GM12878 (cell line): ENCODE data around the gene NKG7. TPM values are rescaled to one million over a fixed set of nuclear protein-coding genes. Genes with fewer than 3 reads are reported as not detected.

Experiments
- ATAC-seq: fragments of 200-7000 bp; cut with Tn5 transposase; 3 replicates; pipeline ENCODE4 v1.9.1; 2020; ENCODE audit warnings: mild to moderate bottlenecking, moderate library complexity
- BruUV-seq: library from RNA; stranded (reverse); fragments of 400-500 nt; replicated peaks from 2 replicates; lab custom pipeline; 2021; lab: Mats Ljungman, UMichigan
- CTCF ChIA-PET: fragments of 300-600 bp; sonication (Branson Sonifier 250); formaldehyde crosslinking; extraction: SDS; loops from one replicate; lab custom pipeline; 2021; ENCODE audit warnings: inconsistent platforms; lab: Yijun Ruan, JAX
- POLR2A ChIA-PET: fragments of 350-600 bp; formaldehyde crosslinking; extraction: SDS; loops from one replicate; lab custom pipeline; 2021; ENCODE audit warnings: inconsistent platforms; lab: Charles Lee
- RAD21 ChIA-PET: fragments of 300-600 bp; sonication (Branson Sonifier 250); formaldehyde crosslinking; loops from one replicate; lab custom pipeline; 2023; ENCODE audit warnings: antibody characterized with exemption; ENCODE audit not compliant: unreplicated experiment; lab: Charles Lee
- SMC1A ChIA-PET: fragments of 300-600 bp; sonication (Branson Sonifier 250); formaldehyde crosslinking; loops from one replicate; lab custom pipeline; 2023; ENCODE audit not compliant: unreplicated experiment, uncharacterized antibody; lab: Charles Lee
- DNase-seq: peaks from one replicate; pipeline ENCODE4 v3.0.0-alpha.2; 2011; ENCODE audit warnings: low read depth, low spot score
- FAIRE-seq: peaks from 3 replicates; lab custom pipeline; 2011; peaks lifted over from hg19 to GRCh38; lab: Jason Lieb, UNC
- H2AFZ ChIP-seq: 2 replicates; pipeline ENCODE4 v1.6.0; 2011; ENCODE audit warnings: low read depth, low read length, control low read depth; ENCODE audit not compliant: control insufficient read depth
- H3K27ac ChIP-seq: 2 replicates; pipeline ENCODE4 v1.5.1; 2011; ENCODE audit warnings: control low read depth; ENCODE audit not compliant: control insufficient read depth, insufficient read depth
- H3K27me3 ChIP-seq, 2 experiments: replicated peaks in 1 of 2; 2 replicates each; pipeline versions ENCODE4 v1.6.0 to v1.6.1; 2011; ENCODE audit warnings: low read length in 1 of 2; ENCODE audit not compliant: control insufficient read depth in 2 of 2, insufficient read depth in 2 of 2
- H3K36me3 ChIP-seq, 2 experiments: 2 replicates each; pipeline ENCODE4 v1.5.1; 2011; ENCODE audit warnings: low read length in 1 of 2; ENCODE audit not compliant: control insufficient read depth in 2 of 2, insufficient read depth in 2 of 2
- H3K4me1 ChIP-seq: 2 replicates; pipeline ENCODE4 v1.6.1; 2011; ENCODE audit warnings: mild to moderate bottlenecking, low read length, moderate library complexity, mixed read lengths; ENCODE audit not compliant: control insufficient read depth, insufficient read depth
- H3K4me2 ChIP-seq: 2 replicates; pipeline ENCODE4 v1.6.0; 2011; ENCODE audit warnings: control low read depth; ENCODE audit not compliant: control insufficient read depth, insufficient read depth
- H3K4me3 ChIP-seq: fragments of 200-600 bp; sonication (generic); 2 replicates; pipeline ENCODE4 v1.5.1; 2016
- H3K79me2 ChIP-seq: 2 replicates; pipeline ENCODE4 v1.6.0; 2011; ENCODE audit warnings: low read length; ENCODE audit not compliant: control insufficient read depth, insufficient read depth
- H3K9ac ChIP-seq: 2 replicates; pipeline ENCODE4 v1.8.0; 2011; ENCODE audit warnings: low read length, control low read depth, mixed read lengths; ENCODE audit not compliant: control insufficient read depth, insufficient read depth
- H3K9me3 ChIP-seq: replicated peaks from 3 replicates; pipeline ENCODE4 v1.5.1; 2011; ENCODE audit warnings: mild to moderate bottlenecking, low read length; ENCODE audit not compliant: control insufficient read depth, insufficient read depth
- H4K20me1 ChIP-seq: 2 replicates; pipeline ENCODE4 v1.6.0; 2011; ENCODE audit not compliant: control insufficient read depth, insufficient read depth
- CEBPB ChIP-seq, 2 experiments: fragments of 150-350 bp in 1 of 2; IDR thresholded peaks; 2 replicates each; pipeline ENCODE4 v1.6.1; 2012 to 2014; ENCODE audit warnings: low read depth in 2 of 2, low read length in 2 of 2, borderline replicate concordance in 1 of 2, inconsistent platforms in 1 of 2
- CHD2 ChIP-seq: IDR thresholded peaks from 2 replicates; pipeline ENCODE4 v1.6.1; 2011; ENCODE audit warnings: low read depth, low read length, improper control_type of control experiment, borderline replicate concordance
- DPF2 ChIP-seq: fragments of 450-650 bp; IDR thresholded peaks from 2 replicates; pipeline ENCODE4 v1.6.1; 2017; ENCODE audit warnings: mild to moderate bottlenecking
- EED ChIP-seq: sonication (generic); IDR thresholded peaks from 2 replicates; pipeline ENCODE4 v1.6.1; 2016; ENCODE audit warnings: antibody characterized with exemption, low read depth
- HDAC2 ChIP-seq: fragments of 200-600 bp; sonication (generic); IDR thresholded peaks from 2 replicates; pipeline ENCODE4 v1.6.1; 2017
- POLR2AphosphoS2 ChIP-seq: IDR thresholded peaks from 2 replicates; pipeline ENCODE4 v1.6.1; 2011; ENCODE audit warnings: low read depth, mild to moderate bottlenecking, low read length, improper control_type of control experiment, moderate library complexity
- RAD21 ChIP-seq: IDR thresholded peaks from 2 replicates; pipeline ENCODE4 v1.6.1; 2011; ENCODE audit warnings: mild to moderate bottlenecking, low read depth, low read length, moderate library complexity; ENCODE audit not compliant: insufficient read depth
- RAD51 ChIP-seq: fragments of 450-650 bp; IDR thresholded peaks from 2 replicates; pipeline ENCODE4 v1.6.1; 2016; ENCODE audit warnings: moderate library complexity, mild to moderate bottlenecking, inconsistent platforms
- RELA ChIP-seq: fragments of 450-650 bp; IDR thresholded peaks from 2 replicates; pipeline ENCODE4 v1.8.0; 2014; ENCODE audit warnings: borderline replicate concordance; ENCODE audit not compliant: partially characterized antibody
- SMARCA5 ChIP-seq: fragments of 450-650 bp; IDR thresholded peaks from 2 replicates; pipeline ENCODE4 v1.6.1; 2017; ENCODE audit warnings: mild to moderate bottlenecking
- TARDBP ChIP-seq: IDR thresholded peaks from 2 replicates; pipeline ENCODE4 v1.6.1; 2016; ENCODE audit warnings: borderline replicate concordance
- ZBED1 ChIP-seq: IDR thresholded peaks from 2 replicates; pipeline ENCODE4 v1.6.1; 2016; ENCODE audit warnings: borderline replicate concordance
- ZSCAN29 ChIP-seq: fragments of 450-650 bp; IDR thresholded peaks from 2 replicates; pipeline ENCODE4 v1.6.1; 2017; ENCODE audit warnings: mild to moderate bottlenecking, moderate library complexity
- WGBS: methylation state at CpG from one replicate; pipeline ENCODE4 v1.1.6; 2016; ENCODE audit warnings: low lambda C conversion rate; ENCODE audit not compliant: insufficient replicate concordance, insufficient coverage; ENCODE audit errors: missing lambda C conversion rate; 5-methylcytosine and 5-hydroxymethylcytosine counted together
- in situ Hi-C: fragments of 300-500 bp; cut with MboI; formaldehyde crosslinking; loops from 9 replicates; pipeline ENCODE4 v1.14.3; 2018; ENCODE audit warnings: mixed read lengths
- intact Hi-C: fragments of 100-400 bp; cut with micrococcal nuclease; formaldehyde crosslinking; loops from one replicate; pipeline ENCODE4 v1.14.2; 2022; ENCODE audit not compliant: unreplicated experiment
- polyA plus RNA-seq, 11 experiments: library from polyadenylated mRNA; depleted of rRNA in 4 of 11; unstranded in 6 of 11; stranded (reverse) in 5 of 11; fragments of >200 nt; fragmentation: Nextera tagmentation in 4 of 11; fragmentation: Illumina TruSeq in 1 of 11; extraction: Ambion mirVana in 4 of 11; extraction: Trizol in 1 of 11; gene quantifications; 1 replicate in 1 of 11; 2 replicates in 10 of 11; pipeline versions ENCODE4 v1.2.1 to v1.2.3, GENCODE V29; 2011 to 2016; ENCODE audit warnings: inconsistent platforms in 2 of 11, missing spikeins in 2 of 11, low read depth in 1 of 11
- total RNA-seq, 4 experiments: library from RNA; depleted of rRNA in 3 of 4; stranded (reverse); fragments of >200 nt in 3 of 4; fragmentation: Illumina TruSeq in 1 of 4; extraction: Trizol in 1 of 4; gene quantifications; 2 replicates each; pipeline versions ENCODE4 v1.2.1 to v1.2.3, GENCODE V29; 2013 to 2021
- TF ChIP-seq, protein P1 (sequence below): fragments of 150-350 bp; IDR thresholded peaks from 2 replicates; pipeline ENCODE4 v1.6.1; 2016; ENCODE audit warnings: low read depth, low read length
- TF ChIP-seq, protein P2 (sequence below): IDR thresholded peaks from 2 replicates; pipeline ENCODE4 v1.6.1; 2011; ENCODE audit warnings: borderline replicate concordance, low read depth, mild to moderate bottlenecking, moderate library complexity, mixed read lengths, low read length; ENCODE audit not compliant: insufficient read depth; ENCODE audit errors: extremely low read length

The NKG7 gene
- total and polyA plus RNA-seq, 10 of the 15 experiments (the other 5 are each of a cell fraction or from before 2014, with no cell fraction given), result 10.0 to 48.7 (median 22.3) TPM

DNA sequence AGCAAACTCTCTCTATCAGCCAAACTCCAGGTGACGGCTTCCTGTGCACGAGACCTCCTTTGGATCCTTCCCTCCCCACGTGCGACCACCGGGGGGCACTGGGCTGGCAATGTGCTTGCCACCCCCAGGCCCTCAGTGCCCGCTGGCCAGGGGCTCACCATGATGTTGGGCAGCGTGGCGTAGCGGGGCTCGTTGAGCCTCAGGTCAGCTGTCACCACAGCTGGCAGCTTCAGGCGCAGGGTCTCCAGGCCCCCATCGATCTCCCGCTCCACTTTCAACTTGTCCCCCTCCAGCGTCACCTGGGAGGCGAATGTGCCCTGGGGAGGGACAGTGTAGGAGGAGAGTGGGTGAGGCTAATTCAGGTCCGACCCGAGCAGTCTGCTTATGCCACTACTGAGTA lies 25.7 kb downstream of the NKG7 start:
- Histone ChIP-seq H3K9me3 (no peaks in the 10 kb centered on the region), H3K27me3 (no peaks in the 10 kb centered on the region), H3K9ac (no peak overlapping the region), H3K36me3 (peaks cover 0 to 4% of the 10 kb centered on the region in 2 experiments; a peak in 2 of 4 replicates), H3K4me2 (no peak overlapping the region), H2AFZ (no peak overlapping the region), H4K20me1 (no peaks in the 10 kb centered on the region), H3K4me3 (no peak overlapping the region), H3K79me2 (no peaks in the 10 kb centered on the region), H3K27ac (no peak overlapping the region), H3K4me1 (peaks cover 17% of the 10 kb centered on the region)
- ChIA-PET CTCF (no interaction called here), SMC1A (no interaction called here), POLR2A (no interaction called here), RAD21 (no interaction called here)
- ATAC-seq, result no peak
- TF ChIP-seq CEBPB (IDR thresholded peaks at IDR 0.05; ENCODE audit: borderline replicate concordance in 1 of 2, low read depth in 2 of 2, low read length in 2 of 2) (no peak), ZSCAN29 (no peak), RAD51 (no peak), HDAC2 (no peak), SMARCA5 (no peak), POLR2AphosphoS2 (no peak), ZBED1 (no peak), TARDBP (no peak), DPF2 (no peak), EED (no peak), RAD21 (no peak), RELA (no peak), CHD2 (no peak)
- TF ChIP-seq, protein P1, sequence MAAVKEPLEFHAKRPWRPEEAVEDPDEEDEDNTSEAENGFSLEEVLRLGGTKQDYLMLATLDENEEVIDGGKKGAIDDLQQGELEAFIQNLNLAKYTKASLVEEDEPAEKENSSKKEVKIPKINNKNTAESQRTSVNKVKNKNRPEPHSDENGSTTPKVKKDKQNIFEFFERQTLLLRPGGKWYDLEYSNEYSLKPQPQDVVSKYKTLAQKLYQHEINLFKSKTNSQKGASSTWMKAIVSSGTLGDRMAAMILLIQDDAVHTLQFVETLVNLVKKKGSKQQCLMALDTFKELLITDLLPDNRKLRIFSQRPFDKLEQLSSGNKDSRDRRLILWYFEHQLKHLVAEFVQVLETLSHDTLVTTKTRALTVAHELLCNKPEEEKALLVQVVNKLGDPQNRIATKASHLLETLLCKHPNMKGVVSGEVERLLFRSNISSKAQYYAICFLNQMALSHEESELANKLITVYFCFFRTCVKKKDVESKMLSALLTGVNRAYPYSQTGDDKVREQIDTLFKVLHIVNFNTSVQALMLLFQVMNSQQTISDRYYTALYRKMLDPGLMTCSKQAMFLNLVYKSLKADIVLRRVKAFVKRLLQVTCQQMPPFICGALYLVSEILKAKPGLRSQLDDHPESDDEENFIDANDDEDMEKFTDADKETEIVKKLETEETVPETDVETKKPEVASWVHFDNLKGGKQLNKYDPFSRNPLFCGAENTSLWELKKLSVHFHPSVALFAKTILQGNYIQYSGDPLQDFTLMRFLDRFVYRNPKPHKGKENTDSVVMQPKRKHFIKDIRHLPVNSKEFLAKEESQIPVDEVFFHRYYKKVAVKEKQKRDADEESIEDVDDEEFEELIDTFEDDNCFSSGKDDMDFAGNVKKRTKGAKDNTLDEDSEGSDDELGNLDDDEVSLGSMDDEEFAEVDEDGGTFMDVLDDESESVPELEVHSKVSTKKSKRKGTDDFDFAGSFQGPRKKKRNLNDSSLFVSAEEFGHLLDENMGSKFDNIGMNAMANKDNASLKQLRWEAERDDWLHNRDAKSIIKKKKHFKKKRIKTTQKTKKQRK, result no peak
- TF ChIP-seq, protein P2, sequence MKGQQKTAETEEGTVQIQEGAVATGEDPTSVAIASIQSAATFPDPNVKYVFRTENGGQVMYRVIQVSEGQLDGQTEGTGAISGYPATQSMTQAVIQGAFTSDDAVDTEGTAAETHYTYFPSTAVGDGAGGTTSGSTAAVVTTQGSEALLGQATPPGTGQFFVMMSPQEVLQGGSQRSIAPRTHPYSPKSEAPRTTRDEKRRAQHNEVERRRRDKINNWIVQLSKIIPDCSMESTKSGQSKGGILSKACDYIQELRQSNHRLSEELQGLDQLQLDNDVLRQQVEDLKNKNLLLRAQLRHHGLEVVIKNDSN, result no peak
- FAIRE-seq, result no peak
- no TSS peak for BruUV-seq
- 90% methylated on average over 17 of the region's 17 CpGs for WGBS
- in situ Hi-C loops, result no loop called here
- intact Hi-C loops, result no loop called here
- DNase-seq, result no peak
